Gastroesophageal sphincter (tissue), 4 donors: ENCODE measurements around the gene P2RY11. TPM values are rescaled to one million over a fixed set of nuclear protein-coding genes. Genes with fewer than 3 reads are reported as not detected.

Experiments
- ATAC-seq: fragments of 150-250 bp; one replicate; pipeline ENCODE4 v1.9.1; 2016; ENCODE audit warnings: mild to moderate bottlenecking, moderate library complexity
- H3K27ac ChIP-seq, 4 donors: fragments of 200-600 bp; sonication (generic) in 3 of 4; 1 replicate in 3 of 4; 2 replicates in 1 of 4; pipeline ENCODE4 v1.5.1; 2016 to 2019
- H3K27me3 ChIP-seq: fragments of 200-600 bp; sonication (generic); one replicate; pipeline ENCODE4 v1.5.1; 2019
- H3K36me3 ChIP-seq, 2 donors: fragments of 200-600 bp; sonication (generic); one replicate each; pipeline ENCODE4 v1.5.1; 2019; ENCODE audit warnings: control low read depth in 1 of 2
- H3K4me1 ChIP-seq, 3 donors: fragments of 200-600 bp; sonication (generic); 1 replicate in 2 of 3; 2 replicates in 1 of 3; pipeline ENCODE4 v1.5.1; 2016 to 2019; ENCODE audit warnings: control low read depth in 2 of 3
- H3K4me3 ChIP-seq, 2 donors: fragments of 200-600 bp; sonication (generic); one replicate each; pipeline ENCODE4 v1.5.1; 2019; ENCODE audit warnings: mild to moderate bottlenecking in 1 of 2, moderate library complexity in 1 of 2
- H3K9me3 ChIP-seq, 3 donors: fragments of 200-600 bp; sonication (generic); one replicate each; pipeline ENCODE4 v1.5.1; 2017 to 2019; ENCODE audit warnings: control low read depth in 2 of 3
- EP300 ChIP-seq: sonication (generic); formaldehyde crosslinking; IDR thresholded peaks from one replicate; pipeline ENCODE4 v1.6.1; 2017; ENCODE audit warnings: antibody characterized with exemption, mild to moderate bottlenecking
- POLR2A ChIP-seq, 2 donors: fragments of 450-650 bp; IDR thresholded peaks; one replicate each; pipeline ENCODE4 v1.6.1; 2017; ENCODE audit warnings: antibody characterized with exemption in 2 of 2, mild to moderate bottlenecking in 2 of 2, moderate library complexity in 1 of 2
- POLR2AphosphoS5 ChIP-seq: sonication (generic); formaldehyde crosslinking; IDR thresholded peaks from one replicate; pipeline ENCODE4 v1.6.1; 2017; ENCODE audit warnings: antibody characterized with exemption
- WGBS, 2 donors: methylation state at CpG; one replicate each; pipeline ENCODE4 v1.1.5; 2018; ENCODE audit warnings: low coverage in 1 of 2; 5-methylcytosine and 5-hydroxymethylcytosine counted together
- total RNA-seq, 4 donors: library from RNA; depleted of rRNA; stranded (reverse); fragments of >200 nt; gene quantifications; one replicate each; pipeline ENCODE4 v1.1.0, GENCODE V29; 2016
- TF ChIP-seq, protein P1 (sequence below), 4 experiments: fragments of 200-600 bp in 2 of 4; fragments of 450-650 bp in 2 of 4; sonication (generic) in 1 of 4; IDR thresholded peaks; one replicate each; pipeline ENCODE4 v1.5.1; 2017 to 2019; ENCODE audit warnings: antibody characterized with exemption in 4 of 4, mild to moderate bottlenecking in 2 of 4, moderate library complexity in 2 of 4

Gene P2RY11
- total RNA-seq, 4 donors from 2014 or later: 0.96 to 15.7 (median 5.3) TPM

- no peak overlapping the region for H3K4me3 ChIP-seq
- H3K27ac ChIP-seq: peak overlapping the region in 3 of 4 donors; percentile 43 to 86 (median 82)
- 29% methylated on average over 8 of the region's 15 CpGs; no CpG with 5 or more reads in 1 of the 2 donors for WGBS, 2 donors
- ATAC-seq: no peak
- peaks cover 0 to 27% of the 10 kb centered on the region in 2 donors for H3K36me3 ChIP-seq
- H3K4me1 ChIP-seq: peaks cover 0 to 25% (median 10%) of the 10 kb centered on the region in 3 donors
- TF ChIP-seq, protein P1, sequence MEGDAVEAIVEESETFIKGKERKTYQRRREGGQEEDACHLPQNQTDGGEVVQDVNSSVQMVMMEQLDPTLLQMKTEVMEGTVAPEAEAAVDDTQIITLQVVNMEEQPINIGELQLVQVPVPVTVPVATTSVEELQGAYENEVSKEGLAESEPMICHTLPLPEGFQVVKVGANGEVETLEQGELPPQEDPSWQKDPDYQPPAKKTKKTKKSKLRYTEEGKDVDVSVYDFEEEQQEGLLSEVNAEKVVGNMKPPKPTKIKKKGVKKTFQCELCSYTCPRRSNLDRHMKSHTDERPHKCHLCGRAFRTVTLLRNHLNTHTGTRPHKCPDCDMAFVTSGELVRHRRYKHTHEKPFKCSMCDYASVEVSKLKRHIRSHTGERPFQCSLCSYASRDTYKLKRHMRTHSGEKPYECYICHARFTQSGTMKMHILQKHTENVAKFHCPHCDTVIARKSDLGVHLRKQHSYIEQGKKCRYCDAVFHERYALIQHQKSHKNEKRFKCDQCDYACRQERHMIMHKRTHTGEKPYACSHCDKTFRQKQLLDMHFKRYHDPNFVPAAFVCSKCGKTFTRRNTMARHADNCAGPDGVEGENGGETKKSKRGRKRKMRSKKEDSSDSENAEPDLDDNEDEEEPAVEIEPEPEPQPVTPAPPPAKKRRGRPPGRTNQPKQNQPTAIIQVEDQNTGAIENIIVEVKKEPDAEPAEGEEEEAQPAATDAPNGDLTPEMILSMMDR (IDR thresholded peaks at IDR 0.05): no peak
- H3K27me3 ChIP-seq: no peaks in the 10 kb centered on the region
- no peaks in the 10 kb centered on the region for H3K9me3 ChIP-seq
These were observed 6.6 kb upstream of the P2RY11 start for GRCh38 chr19:10104665-10105508.

DNA sequence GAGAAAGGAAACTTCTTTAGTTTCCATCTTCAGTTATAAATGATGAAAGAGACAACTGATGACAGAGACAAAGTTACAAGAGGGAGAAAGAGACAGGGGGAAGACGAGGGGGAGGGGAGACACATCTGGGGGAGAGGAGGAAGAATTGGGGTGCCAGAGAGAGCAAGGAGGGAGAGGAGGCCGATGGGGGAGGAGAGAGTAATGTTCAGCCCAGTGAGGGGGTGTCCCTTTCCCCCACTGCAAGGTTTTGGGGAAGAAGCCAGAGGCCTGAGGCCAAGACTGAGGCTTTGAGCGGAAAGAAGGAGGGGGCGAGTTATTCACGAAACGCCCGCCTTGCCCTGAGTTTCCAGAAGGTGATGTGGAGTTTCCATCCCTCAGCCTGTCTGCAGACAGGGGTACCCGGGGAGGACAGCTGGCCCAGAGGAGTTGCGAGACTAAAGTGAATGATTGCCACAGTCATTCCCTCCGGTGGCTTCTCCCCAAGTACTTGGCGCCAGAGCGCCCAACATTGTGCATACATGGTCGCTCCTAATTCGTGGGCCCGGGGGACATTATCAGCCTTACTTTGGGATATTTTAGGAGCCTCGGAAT, 5.9 kb upstream of the P2RY11 start:
- Histone ChIP-seq H3K27me3 (no peaks in the 10 kb centered on the region), H3K36me3 (peaks cover 0 to 34% of the 10 kb centered on the region in 2 donors), H3K4me3 (peak overlapping the region in 1 of 2 donors; percentile 74), H3K9me3 (no peaks in the 10 kb centered on the region), H3K27ac (peak overlapping the region in 3 of 4 donors; percentile 75 to 86 (median 82)), H3K4me1 (peaks cover 0 to 25% (median 10%) of the 10 kb centered on the region in 3 donors)
- no peak for ATAC-seq
- TF ChIP-seq, protein P1 (IDR thresholded peaks at IDR 0.05): no peak
- TF ChIP-seq EP300 (no peak), POLR2A (IDR thresholded peaks at IDR 0.05) (no peak)
- WGBS, 2 donors: 27 to 34% methylated on average over 2 to 12 of the region's 16 CpGs

- peak; percentile 89 for TF ChIP-seq POLR2AphosphoS5
- TF ChIP-seq EP300: no peak
- TF ChIP-seq, protein P1 (IDR thresholded peaks at IDR 0.05): peak in 1 of 4 experiments; percentile 25
- TF ChIP-seq POLR2A (IDR thresholded peaks at IDR 0.05): peak; percentile 53 to 70
- ATAC-seq: peak; percentile 98
- Histone ChIP-seq H3K4me3 (peak within 1 kb of the TSS; percentile 74 to 89), H3K4me1 (peaks cover 0 to 25% (median 10%) of the 10 kb centered on the region in 3 donors), H3K27me3 (no peaks in the 10 kb centered on the region), H3K27ac (peak within 1 kb of the TSS; percentile 59 to 86 (median 78)), H3K36me3 (peaks cover 0 to 42% of the 10 kb centered on the region in 2 donors), H3K9me3 (no peaks in the 10 kb centered on the region)
- WGBS, 2 donors: 0 to 6% methylated on average over 1 to 7 of the region's 71 CpGs
These were observed 5.2 kb upstream of the P2RY11 start, which contains the start of gene PPAN for GRCh38 chr19:10106100-10106936. Gene PPAN (plus strand): TSS chr19:10106362. CDS start chr19:10106395, 33 bp downstream.

GRCh38 chr19:10107254-10107653, 4.2 kb upstream of the P2RY11 start:
- H3K9me3 ChIP-seq: no peaks in the 10 kb centered on the region
- peaks cover 0 to 49% of the 10 kb centered on the region in 2 donors for H3K36me3 ChIP-seq
- no peaks in the 10 kb centered on the region for H3K27me3 ChIP-seq
- peak overlapping the region in 2 of 4 donors; percentile 82 to 86 for H3K27ac ChIP-seq
- TF ChIP-seq, protein P1 (IDR thresholded peaks at IDR 0.05): no peak
- no peak for TF ChIP-seq POLR2A (IDR thresholded peaks at IDR 0.05)
- no peak for TF ChIP-seq EP300
- no peak for TF ChIP-seq POLR2AphosphoS5
- H3K4me1 ChIP-seq: peaks cover 0 to 29% (median 10%) of the 10 kb centered on the region in 3 donors
- H3K4me3 ChIP-seq: peak overlapping the region in 1 of 2 donors; percentile 74
- 68 to 71% methylated on average over 10 of the region's 10 CpGs for WGBS, 2 donors
- ATAC-seq: no peak
